ENCODE data around the gene COX7B2.

COX7B2 gene

DNA sequence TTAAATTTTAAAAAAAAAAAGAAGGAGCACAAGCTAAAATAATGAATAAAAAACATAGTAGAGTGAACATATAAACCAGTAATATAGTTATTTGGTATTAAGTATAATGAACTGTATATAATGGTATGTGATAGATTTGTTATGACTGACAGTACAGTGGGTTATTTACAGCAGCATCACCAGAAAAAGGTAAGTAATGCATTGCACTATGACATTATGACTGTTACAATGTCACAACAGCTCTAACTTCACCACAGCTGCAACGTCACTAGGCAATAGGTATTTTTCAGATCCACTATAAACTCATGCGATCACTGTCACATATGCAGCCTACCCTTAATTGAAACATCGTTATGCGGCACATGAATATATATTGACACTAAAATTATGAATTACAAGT lies 72.5 kb downstream of the COX7B2 start:
- TF ChIP-seq CTCF (IDR thresholded peaks at IDR 0.05; ENCODE audit: low read depth, low read length) = no peak
- DNase-seq (ENCODE audit: extremely low read depth, low read depth) = no peak

GRCh38 chr4:46830971-46831454 lies 78.0 kb downstream of the COX7B2 start:
- TF ChIP-seq CTCF (IDR thresholded peaks at IDR 0.05; ENCODE audit: low read depth, low read length) = no peak
- DNase-seq (ENCODE audit: extremely low read depth, low read depth) = no peak

GRCh38 chr4:46820154-46820553 lies 88.9 kb downstream of the COX7B2 start:
- TF ChIP-seq CTCF (IDR thresholded peaks at IDR 0.05; ENCODE audit: low read depth, low read length) = no peak
- no peak for DNase-seq (ENCODE audit: extremely low read depth, low read depth)

GRCh38 chr4:46819095-46819494 lies 90.0 kb downstream of the COX7B2 start:
- TF ChIP-seq CTCF (IDR thresholded peaks at IDR 0.05; ENCODE audit: low read depth, low read length) = no peak
- no peak for DNase-seq (ENCODE audit: extremely low read depth, low read depth)

DNA sequence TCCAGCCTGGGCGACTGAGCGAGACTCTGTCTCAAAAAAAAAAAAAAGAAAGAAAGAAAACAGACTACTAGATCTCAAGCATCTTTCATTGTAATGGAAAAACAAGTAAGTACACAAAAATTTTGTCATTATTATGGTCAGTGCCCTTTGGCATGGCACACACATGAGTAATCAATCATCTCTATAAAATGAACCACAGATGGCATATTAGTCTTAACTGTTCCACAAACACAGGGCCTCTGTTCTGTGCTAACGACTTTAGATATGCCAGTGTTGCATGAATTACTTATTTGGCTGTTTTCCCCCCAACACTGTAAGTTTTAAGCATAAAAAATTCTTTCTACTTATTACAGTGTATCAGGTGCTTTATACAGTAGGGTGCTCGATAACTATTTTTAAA lies 90.4 kb downstream of the COX7B2 start:
- no peak for DNase-seq (ENCODE audit: extremely low read depth, low read depth)

DNA sequence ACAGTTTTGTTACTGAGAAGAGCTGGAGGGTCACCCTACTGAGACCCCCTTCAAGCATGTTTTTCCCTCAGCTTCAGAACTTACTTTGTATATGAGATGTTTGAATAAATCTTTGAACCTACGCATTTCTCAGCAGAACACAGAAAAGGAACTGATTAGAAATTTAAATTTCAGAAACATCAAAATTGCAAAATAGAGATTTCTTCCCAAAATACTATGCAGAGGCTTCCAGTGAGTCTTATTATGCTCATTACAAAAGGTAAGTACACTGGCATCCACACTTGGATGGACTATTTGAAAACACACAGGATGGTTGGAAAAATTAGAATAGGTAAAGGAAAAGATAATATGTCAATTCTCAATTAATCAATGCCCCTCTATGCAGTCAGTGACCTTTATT lies 91.2 kb downstream of the COX7B2 start:
- no peak for DNase-seq (ENCODE audit: extremely low read depth, low read depth)
- no peak for TF ChIP-seq CTCF (IDR thresholded peaks at IDR 0.05; ENCODE audit: low read depth, low read length)

More for the DNA sequence above, 90.4 kb downstream of the COX7B2 start:
- TF ChIP-seq CTCF (IDR thresholded peaks at IDR 0.05; ENCODE audit: low read depth, low read length) = no peak

DNA sequence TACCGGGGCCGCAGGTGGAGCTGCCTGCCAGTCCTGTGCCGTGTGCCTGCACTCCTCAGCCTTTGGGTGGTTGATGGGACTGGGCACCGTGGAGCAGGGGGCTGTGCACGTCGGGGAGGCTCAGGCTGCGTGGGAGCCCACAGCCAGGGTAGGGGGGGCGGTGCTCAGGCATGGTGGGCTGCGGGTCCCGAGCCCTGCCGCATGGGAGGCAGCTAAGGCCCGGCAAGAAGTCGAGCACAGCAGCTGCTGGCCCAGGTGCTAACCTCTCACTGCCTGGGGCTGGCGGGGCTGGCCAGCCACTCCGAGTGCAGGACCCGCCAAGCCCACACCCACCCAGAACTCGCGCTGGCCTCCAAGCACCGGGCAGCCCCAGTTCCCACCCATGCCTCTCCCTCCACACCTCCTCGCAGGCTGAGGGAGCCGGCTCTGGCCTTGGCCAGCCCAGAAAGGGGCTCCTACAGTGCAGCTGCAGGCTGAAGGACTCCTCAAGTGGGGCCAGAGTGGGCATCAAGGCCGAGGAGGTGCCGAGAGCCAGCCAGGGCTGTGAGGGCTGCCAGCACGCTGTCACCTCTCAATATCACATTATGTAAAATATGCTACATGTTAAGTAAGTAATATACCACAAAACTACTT lies 104.1 kb downstream of the COX7B2 start:
- DNase-seq (ENCODE audit: extremely low read depth, low read depth) = no peak
- TF ChIP-seq CTCF (IDR thresholded peaks at IDR 0.05; ENCODE audit: low read depth, low read length) = no peak
